DND-41 (cell line): ENCODE data around the gene OR1D5.

Experiments
- EZH2 ChIP-seq: IDR thresholded peaks from 3 replicates; pipeline ENCODE4 v1.6.1; 2012; ENCODE audit warnings: borderline replicate concordance, low read depth, mild to moderate bottlenecking, moderate library complexity, low read length, inconsistent platforms; ENCODE audit not compliant: severe bottlenecking
- TF ChIP-seq, protein P1 (sequence below): IDR thresholded peaks from 2 replicates; pipeline ENCODE4 v1.5.1; 2012; ENCODE audit warnings: borderline replicate concordance, low read length, moderate library complexity, mild to moderate bottlenecking; ENCODE audit not compliant: poor library complexity, severe bottlenecking; ENCODE audit errors: extremely low read depth

DNA sequence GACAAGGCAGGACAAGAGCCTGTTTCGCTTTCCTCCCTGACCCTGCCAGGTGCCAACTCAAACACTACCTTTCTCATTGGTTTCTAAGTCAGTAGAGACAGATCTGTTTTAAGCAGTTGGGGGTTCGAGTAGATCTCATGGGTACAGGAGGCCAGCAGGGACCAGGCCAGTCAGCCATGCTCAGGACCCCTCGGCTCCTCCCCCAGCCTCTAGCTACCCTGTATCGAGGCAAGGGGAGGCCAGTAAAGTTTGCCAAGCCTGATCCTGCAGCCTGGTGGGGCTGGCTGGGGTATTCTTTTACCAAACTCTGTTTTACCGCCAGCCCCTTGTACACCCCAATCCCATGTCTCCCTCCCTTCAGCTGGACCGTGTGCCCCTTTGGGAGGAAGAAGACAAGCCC is 26.6 kb downstream of the OR1D5 start:
- TF ChIP-seq, protein P1, sequence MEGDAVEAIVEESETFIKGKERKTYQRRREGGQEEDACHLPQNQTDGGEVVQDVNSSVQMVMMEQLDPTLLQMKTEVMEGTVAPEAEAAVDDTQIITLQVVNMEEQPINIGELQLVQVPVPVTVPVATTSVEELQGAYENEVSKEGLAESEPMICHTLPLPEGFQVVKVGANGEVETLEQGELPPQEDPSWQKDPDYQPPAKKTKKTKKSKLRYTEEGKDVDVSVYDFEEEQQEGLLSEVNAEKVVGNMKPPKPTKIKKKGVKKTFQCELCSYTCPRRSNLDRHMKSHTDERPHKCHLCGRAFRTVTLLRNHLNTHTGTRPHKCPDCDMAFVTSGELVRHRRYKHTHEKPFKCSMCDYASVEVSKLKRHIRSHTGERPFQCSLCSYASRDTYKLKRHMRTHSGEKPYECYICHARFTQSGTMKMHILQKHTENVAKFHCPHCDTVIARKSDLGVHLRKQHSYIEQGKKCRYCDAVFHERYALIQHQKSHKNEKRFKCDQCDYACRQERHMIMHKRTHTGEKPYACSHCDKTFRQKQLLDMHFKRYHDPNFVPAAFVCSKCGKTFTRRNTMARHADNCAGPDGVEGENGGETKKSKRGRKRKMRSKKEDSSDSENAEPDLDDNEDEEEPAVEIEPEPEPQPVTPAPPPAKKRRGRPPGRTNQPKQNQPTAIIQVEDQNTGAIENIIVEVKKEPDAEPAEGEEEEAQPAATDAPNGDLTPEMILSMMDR = no peak
- no peak for TF ChIP-seq EZH2
